Measurements from ENCODE around the gene KRTCAP3.

DNA sequence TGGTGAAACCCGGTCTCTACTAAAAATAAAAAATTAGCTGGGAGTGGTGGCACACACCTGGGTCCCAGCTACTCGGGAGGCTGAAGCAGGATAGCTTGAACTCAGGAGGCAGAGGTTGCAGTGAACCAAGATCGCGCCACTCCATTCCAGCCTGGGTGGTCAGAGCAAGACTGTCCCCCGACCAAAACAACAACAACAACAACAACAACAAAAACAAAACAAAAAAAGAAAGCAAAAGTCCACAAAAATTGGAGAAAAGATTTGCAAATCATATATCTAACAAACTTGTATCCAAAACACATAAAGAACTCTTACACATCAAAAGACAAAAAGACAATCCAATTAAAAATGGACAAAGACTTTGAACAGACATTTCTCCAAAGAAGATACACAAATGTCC, 43.2 kb upstream of the KRTCAP3 start:
- TF ChIP-seq, protein P1, sequence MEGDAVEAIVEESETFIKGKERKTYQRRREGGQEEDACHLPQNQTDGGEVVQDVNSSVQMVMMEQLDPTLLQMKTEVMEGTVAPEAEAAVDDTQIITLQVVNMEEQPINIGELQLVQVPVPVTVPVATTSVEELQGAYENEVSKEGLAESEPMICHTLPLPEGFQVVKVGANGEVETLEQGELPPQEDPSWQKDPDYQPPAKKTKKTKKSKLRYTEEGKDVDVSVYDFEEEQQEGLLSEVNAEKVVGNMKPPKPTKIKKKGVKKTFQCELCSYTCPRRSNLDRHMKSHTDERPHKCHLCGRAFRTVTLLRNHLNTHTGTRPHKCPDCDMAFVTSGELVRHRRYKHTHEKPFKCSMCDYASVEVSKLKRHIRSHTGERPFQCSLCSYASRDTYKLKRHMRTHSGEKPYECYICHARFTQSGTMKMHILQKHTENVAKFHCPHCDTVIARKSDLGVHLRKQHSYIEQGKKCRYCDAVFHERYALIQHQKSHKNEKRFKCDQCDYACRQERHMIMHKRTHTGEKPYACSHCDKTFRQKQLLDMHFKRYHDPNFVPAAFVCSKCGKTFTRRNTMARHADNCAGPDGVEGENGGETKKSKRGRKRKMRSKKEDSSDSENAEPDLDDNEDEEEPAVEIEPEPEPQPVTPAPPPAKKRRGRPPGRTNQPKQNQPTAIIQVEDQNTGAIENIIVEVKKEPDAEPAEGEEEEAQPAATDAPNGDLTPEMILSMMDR (conservative IDR thresholded peaks at IDR 0.05): no peak
- no peak for TF ChIP-seq ZFX (IDR thresholded peaks at IDR 0.05)
